Activated CD8-positive, alpha-beta T cell treated with anti-CD3 and anti-CD28 coated beads for 36 hours (primary cell): Measurements from ENCODE around the gene PRKCE. TPM values are rescaled to one million over a fixed set of nuclear protein-coding genes. Genes with fewer than 3 reads are reported as not detected.

Source experiments
- ATAC-seq: fragments of 200-7000 bp; cut with Tn5 transposase; one replicate; pipeline ENCODE4 v1.10.0; 2021; ENCODE audit warnings: mild to moderate bottlenecking, moderate library complexity
- CTCF ChIA-PET: fragments of 350-600 bp; sonication (Branson Sonifier 250); formaldehyde crosslinking; loops from one replicate; lab custom pipeline; 2021; ENCODE audit warnings: antibody characterized with exemption; lab: Charles Lee
- POLR2A ChIA-PET: fragments of 350-600 bp; sonication (Branson Sonifier 250); formaldehyde crosslinking; loops from one replicate; lab custom pipeline; 2021; ENCODE audit warnings: antibody characterized with exemption; lab: Charles Lee
- DNase-seq: peaks from one replicate; pipeline ENCODE4 v3.0.0-alpha.2; 2020
- H3K27ac Mint-ChIP-seq: one replicate; pipeline ENCODE4 v1.8.0; 2021; ENCODE audit warnings: mild to moderate bottlenecking, mixed read lengths
- H3K27me3 Mint-ChIP-seq: one replicate; pipeline ENCODE4 v1.8.0; 2021; ENCODE audit warnings: mixed read lengths
- H3K36me3 Mint-ChIP-seq: one replicate; pipeline ENCODE4 v1.8.0; 2021; ENCODE audit warnings: low read depth, mixed read lengths
- H3K4me1 Mint-ChIP-seq: one replicate; pipeline ENCODE4 v1.8.0; 2021; ENCODE audit warnings: low read depth, mixed read lengths
- H3K4me3 Mint-ChIP-seq: one replicate; pipeline ENCODE4 v1.8.0; 2021; ENCODE audit warnings: mild to moderate bottlenecking, moderate library complexity, mixed read lengths
- H3K9me3 Mint-ChIP-seq: one replicate; pipeline ENCODE4 v1.8.0; 2021; ENCODE audit warnings: mixed read lengths
- CTCF ChIP-seq: fragments of 200-600 bp; IDR thresholded peaks from one replicate; pipeline ENCODE4 v1.8.0; 2022; ENCODE audit warnings: antibody characterized with exemption, mild to moderate bottlenecking
- intact Hi-C: fragments of 100-400 bp; cut with micrococcal nuclease; formaldehyde crosslinking; loops from one replicate; pipeline ENCODE4 v1.10.0; 2022
- total RNA-seq, 2 experiments: library from RNA; stranded (reverse); gene quantifications; one replicate each; pipeline ENCODE4 v1.2.3, GENCODE V29; 2021

Gene PRKCE
- total RNA-seq, 2 experiments from 2014 or later, result 11.5 to 11.9 TPM

GRCh38 chr2:45901468-45902032 lies 250.1 kb downstream of the PRKCE start:
- POLR2A ChIA-PET, result no interaction called here
- Mint-ChIP-seq H3K36me3 (no peaks in the 10 kb centered on the region), H3K4me3 (no peak overlapping the region), H3K27ac (no peak overlapping the region), H3K27me3 (no peaks in the 10 kb centered on the region), H3K4me1 (peaks cover 11% of the 10 kb centered on the region), H3K9me3 (no peaks in the 10 kb centered on the region)
- intact Hi-C loops, result no loop called here
- DNase-seq, result no peak
- ATAC-seq, result no peak
- CTCF ChIA-PET, result interaction anchor here (0.6 kb wide), 1 partner anchor 28 kb away, joined by 3 read pairs; no protein-coding TSS in a partner anchor
- no peak for TF ChIP-seq CTCF

DNA sequence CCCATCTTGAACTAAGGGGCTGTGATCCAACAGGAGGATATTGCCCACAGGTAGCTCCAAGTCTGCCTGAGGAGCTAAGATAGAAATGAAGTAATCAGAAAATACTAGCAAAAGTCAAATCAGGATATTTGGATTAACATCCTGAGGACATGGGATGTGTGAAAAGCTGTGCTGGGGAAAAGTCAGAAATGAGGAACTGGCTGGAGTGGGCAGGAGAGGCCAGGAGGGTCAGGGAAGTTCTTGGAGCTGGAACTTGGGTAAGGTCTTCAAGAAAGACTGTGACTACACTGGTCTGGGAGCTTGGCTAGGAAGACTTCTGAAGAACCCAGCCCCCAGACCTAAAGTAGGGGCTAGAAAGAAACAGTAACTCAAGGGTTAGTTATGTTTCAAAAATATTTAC lies 250.9 kb downstream of the PRKCE start:
- ChIA-PET POLR2A (interaction anchor here (0.5 kb wide), 1 partner anchor 1057 kb away, joined by 3 read pairs; no protein-coding TSS in a partner anchor), CTCF (no interaction called here)
- TF ChIP-seq CTCF, result no peak
- intact Hi-C loops, result no loop called here
- Mint-ChIP-seq H3K27me3 (no peaks in the 10 kb centered on the region), H3K27ac (no peak overlapping the region), H3K9me3 (no peaks in the 10 kb centered on the region), H3K36me3 (no peaks in the 10 kb centered on the region), H3K4me1 (peaks cover 11% of the 10 kb centered on the region), H3K4me3 (no peak overlapping the region)
- DNase-seq (no peak), ATAC-seq (no peak)

DNA sequence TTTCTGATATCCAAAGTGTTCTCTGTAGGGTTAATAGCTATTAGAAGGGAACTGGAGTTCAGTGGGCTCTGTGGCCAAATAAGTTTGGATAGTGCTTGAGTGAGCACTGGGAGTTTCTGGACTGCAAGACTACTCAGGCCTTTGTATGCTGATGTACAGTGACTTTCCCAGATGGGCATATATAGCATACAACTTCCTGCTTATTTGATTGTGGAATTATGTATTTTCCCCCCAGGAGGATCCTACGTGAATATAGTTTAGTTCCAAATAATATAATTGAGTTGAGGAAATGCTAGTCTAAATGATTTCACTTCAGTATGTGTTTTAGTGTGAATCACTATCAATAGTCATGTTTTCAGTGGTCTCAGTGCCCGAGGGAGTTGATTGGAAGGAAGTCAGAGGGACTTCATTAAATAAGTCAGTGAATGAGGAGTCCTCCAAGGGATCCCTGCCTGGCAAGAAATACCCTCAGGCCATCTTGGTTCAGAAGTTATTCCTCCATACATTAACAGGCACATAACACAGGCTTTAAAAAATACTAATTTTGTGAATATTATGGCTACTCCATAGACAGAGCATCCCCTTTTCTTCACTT lies 251.4 kb downstream of the PRKCE start:
- no peak for TF ChIP-seq CTCF
- ChIA-PET POLR2A (interaction anchor here (0.5 kb wide), 1 partner anchor 1057 kb away, joined by 3 read pairs; no protein-coding TSS in a partner anchor), CTCF (no interaction called here)
- H3K27ac Mint-ChIP-seq, result no peak overlapping the region
- H3K4me1 Mint-ChIP-seq, result peaks cover 11% of the 10 kb centered on the region
- intact Hi-C loops, result no loop called here
- no peaks in the 10 kb centered on the region for H3K9me3 Mint-ChIP-seq
- no peak overlapping the region for H3K4me3 Mint-ChIP-seq
- ATAC-seq (no peak), DNase-seq (no peak)
- no peaks in the 10 kb centered on the region for H3K27me3 Mint-ChIP-seq
- no peaks in the 10 kb centered on the region for H3K36me3 Mint-ChIP-seq

DNA sequence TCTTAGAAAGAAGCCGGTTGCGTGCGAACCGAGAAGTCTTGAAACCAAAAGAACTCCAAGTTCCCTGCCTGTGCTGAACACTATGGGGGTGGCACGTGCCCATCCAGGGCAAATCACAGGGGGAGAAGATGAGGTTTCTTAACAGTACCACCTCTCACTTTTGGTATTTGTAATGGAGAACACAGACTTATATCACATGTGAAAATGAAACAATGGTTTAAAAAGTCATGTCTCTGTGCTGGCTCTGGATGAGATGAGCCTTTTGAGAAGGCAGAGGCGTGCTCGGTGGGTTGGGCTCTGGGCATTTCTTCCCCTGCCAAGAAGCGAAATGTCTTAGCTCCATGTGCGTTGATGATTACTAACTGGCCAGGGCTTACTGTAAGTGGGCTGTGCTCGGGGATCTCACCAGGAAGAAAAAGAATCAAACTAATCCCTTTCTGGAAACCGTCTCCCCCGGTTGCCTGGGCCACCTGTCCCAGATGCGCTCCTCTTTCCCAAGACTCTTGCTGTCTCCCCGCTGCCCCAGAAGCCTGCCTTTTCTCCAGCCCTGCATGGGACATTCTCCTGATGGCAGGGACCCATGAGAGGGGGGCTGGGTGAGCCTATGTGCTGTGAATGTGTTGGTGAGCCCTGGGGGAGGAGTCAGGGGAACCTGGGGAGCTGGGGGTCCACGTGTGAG lies 252.9 kb downstream of the PRKCE start:
- DNase-seq (peak; percentile 34), ATAC-seq (peak; percentile 66)
- H3K36me3 Mint-ChIP-seq, result no peaks in the 10 kb centered on the region
- no peak for TF ChIP-seq CTCF
- H3K4me3 Mint-ChIP-seq, result no peak overlapping the region
- ChIA-PET CTCF (no interaction called here), POLR2A (no interaction called here)
- no peaks in the 10 kb centered on the region for H3K9me3 Mint-ChIP-seq
- H3K27ac Mint-ChIP-seq, result peak overlapping the region; percentile 50
- no peaks in the 10 kb centered on the region for H3K27me3 Mint-ChIP-seq
- H3K4me1 Mint-ChIP-seq, result peaks cover 11% of the 10 kb centered on the region
- intact Hi-C loops, result no loop called here
